ENCODE results near the gene SRL. TPM values are rescaled to one million over a fixed set of nuclear protein-coding genes. Genes with fewer than 3 reads are reported as not detected.
A peak's percentile ranks its signal among the peaks of the same experiment; 100 is the strongest.

The SRL gene
- total RNA-seq, 1 experiment from 2014 or later, result 0.11 TPM

GRCh38 chr16:4277987-4278513 lies 36.2 kb upstream of the SRL start:
- Mint-ChIP-seq H3K36me3 (peaks cover 7% of the 10 kb centered on the region), H3K4me3 (no peak overlapping the region), H3K27ac (no peak overlapping the region), H3K4me1 (peaks cover 11% of the 10 kb centered on the region), H3K27me3 (ENCODE audit: low read depth) (peaks cover 8% of the 10 kb centered on the region; the same call in 1 of the 2 replicates), H3K9me3 (peaks cover 10% of the 10 kb centered on the region)
- TF ChIP-seq ZNF121 (CRISPR knock-in tag; IDR thresholded peaks at IDR 0.05) (peak; percentile 16; the same call in 1 of the 2 replicates), GABPB1 (CRISPR knock-in tag; IDR thresholded peaks at IDR 0.05) (no peak)
- ChIA-PET POLR2A (no interaction called here), CTCF (interaction anchor here (0.6 to 2.1 kb wide), 3 partner anchors 11 to 50 kb away, joined by 3 to 9 read pairs (median 3); no protein-coding TSS in a partner anchor)
- DNase-seq (ENCODE audit: low spot score) (no peak), ATAC-seq (no peak)

GRCh38 chr16:4275861-4276260 lies 34.0 kb upstream of the SRL start:
- Mint-ChIP-seq H3K9me3 (peaks cover 4% of the 10 kb centered on the region), H3K27me3 (ENCODE audit: low read depth) (peaks cover 3% of the 10 kb centered on the region; the same call in 1 of the 2 replicates), H3K36me3 (peaks cover 3% of the 10 kb centered on the region), H3K4me1 (peaks cover 8% of the 10 kb centered on the region), H3K27ac (0 out of 2 replicates have a peak overlapping the region, but pooled peaks have one; percentile 41), H3K4me3 (no peak overlapping the region)
- TF ChIP-seq FOXK1 (CRISPR knock-in tag; IDR thresholded peaks at IDR 0.05) (no peak), ATF2 (CRISPR knock-in tag; IDR thresholded peaks at IDR 0.05; ENCODE audit: borderline replicate concordance, low read depth) (no peak), E2F5 (CRISPR knock-in tag; IDR thresholded peaks at IDR 0.05) (no peak), ESRRA (CRISPR knock-in tag; IDR thresholded peaks at IDR 0.05; ENCODE audit: borderline replicate concordance) (no peak), NR2C2 (CRISPR knock-in tag; IDR thresholded peaks at IDR 0.05) (no peak), RORB (CRISPR knock-in tag; IDR thresholded peaks at IDR 0.05) (no peak), HMGXB4 (CRISPR knock-in tag; IDR thresholded peaks at IDR 0.05) (no peak), PRDM15 (CRISPR knock-in tag; IDR thresholded peaks at IDR 0.05) (no peak), ARID4B (CRISPR knock-in tag; IDR thresholded peaks at IDR 0.05; ENCODE audit: borderline replicate concordance) (no peak)
- POLR2A ChIA-PET, result interaction anchor here (1.4 kb wide), 1 partner anchor 117 kb away, joined by 3 read pairs; no protein-coding TSS in a partner anchor
- ATAC-seq (no peak), DNase-seq (ENCODE audit: low spot score) (no peak)
- CTCF ChIA-PET, result interaction anchor here (1.1 to 4.3 kb wide), 7 partner anchors 13 to 52 kb away, joined by 3 to 35 read pairs (median 8); no protein-coding TSS in a partner anchor
